Nephron progenitor cell (in vitro differentiated cells): ENCODE measurements around the gene PLCH2.
A peak's percentile ranks its signal among the peaks of the same experiment; 100 is the strongest.
"Not testable (repeated sequence)": the region's sequence is repeated elsewhere in the genome, so short reads cannot be mapped to it uniquely, and the experiment has no call there.

Experiments used
- DNase-seq: peaks from one replicate; pipeline ENCODE4 v3.0.0; 2021
- H3K27ac Mint-ChIP-seq: 2 replicates; pipeline ENCODE4 v1.8.0; 2021; ENCODE audit warnings: mild to moderate bottlenecking, moderate library complexity, mixed read lengths
- H3K27me3 Mint-ChIP-seq: 2 replicates; pipeline ENCODE4 v1.8.0; 2021; ENCODE audit warnings: mild to moderate bottlenecking, low read depth, mixed read lengths; ENCODE audit not compliant: poor library complexity
- H3K36me3 Mint-ChIP-seq: 2 replicates; pipeline ENCODE4 v1.8.0; 2021; ENCODE audit warnings: low read depth, mixed read lengths
- H3K4me1 Mint-ChIP-seq: 2 replicates; pipeline ENCODE4 v1.8.0; 2021; ENCODE audit warnings: mixed read lengths
- H3K4me3 Mint-ChIP-seq: 2 replicates; pipeline ENCODE4 v1.8.0; 2021; ENCODE audit warnings: mild to moderate bottlenecking, moderate library complexity, mixed read lengths
- H3K9me3 Mint-ChIP-seq: 2 replicates; pipeline ENCODE4 v1.8.0; 2021; ENCODE audit warnings: mild to moderate bottlenecking, moderate library complexity, mixed read lengths
- CTCF ChIP-seq: fragments of 200-600 bp; sonication (generic); IDR thresholded peaks from 2 replicates; pipeline ENCODE4 v1.5.0; 2021; ENCODE audit warnings: antibody characterized with exemption

PLCH2 gene

GRCh38 chr1:2438641-2439040 is 37.4 kb upstream of the PLCH2 start:
- DNase-seq: no peak
- no peak overlapping the region for H3K4me3 Mint-ChIP-seq
- no peaks in the 10 kb centered on the region for H3K36me3 Mint-ChIP-seq

GRCh38 chr1:2439369-2439768 is 36.7 kb upstream of the PLCH2 start:
- DNase-seq: no peak
- peaks cover 60% of the 10 kb centered on the region for H3K27me3 Mint-ChIP-seq
- no peak overlapping the region for H3K4me3 Mint-ChIP-seq
- H3K36me3 Mint-ChIP-seq: no peaks in the 10 kb centered on the region
- H3K27ac Mint-ChIP-seq: no peak overlapping the region
- no peak for TF ChIP-seq CTCF
- H3K9me3 Mint-ChIP-seq: no peaks in the 10 kb centered on the region
- no peaks in the 10 kb centered on the region for H3K4me1 Mint-ChIP-seq

More at GRCh38 chr1:2438641-2439040, 37.4 kb upstream of the PLCH2 start:
- Mint-ChIP-seq H3K27me3 (peaks cover 58% of the 10 kb centered on the region), H3K27ac (no peak overlapping the region), H3K4me1 (no peaks in the 10 kb centered on the region), H3K9me3 (no peaks in the 10 kb centered on the region)
- TF ChIP-seq CTCF: no peak

GRCh38 chr1:2440346-2440745 is 35.7 kb upstream of the PLCH2 start:
- H3K4me3 Mint-ChIP-seq, H3K36me3 Mint-ChIP-seq, H3K27ac Mint-ChIP-seq, H3K4me1 Mint-ChIP-seq, DNase-seq, H3K9me3 Mint-ChIP-seq: not testable (repeated sequence)
- peaks cover 63% of the 10 kb centered on the region for H3K27me3 Mint-ChIP-seq

- Mint-ChIP-seq H3K4me1 (peaks cover under 1% of the 10 kb centered on the region), H3K4me3 (no peak overlapping the region), H3K27ac (no peak overlapping the region), H3K9me3 (no peaks in the 10 kb centered on the region), H3K36me3 (no peaks in the 10 kb centered on the region), H3K27me3 (peaks cover 66% of the 10 kb centered on the region)
- TF ChIP-seq CTCF: no peak
- no peak for DNase-seq
Observed at GRCh38 chr1:2441746-2442145, 34.3 kb upstream of the PLCH2 start.

GRCh38 chr1:2442661-2443060 is 33.4 kb upstream of the PLCH2 start:
- Mint-ChIP-seq H3K27me3 (peaks cover 69% of the 10 kb centered on the region), H3K4me1 (peaks cover 10% of the 10 kb centered on the region), H3K9me3 (no peaks in the 10 kb centered on the region), H3K36me3 (no peaks in the 10 kb centered on the region), H3K4me3 (no peak overlapping the region), H3K27ac (no peak overlapping the region)
- TF ChIP-seq CTCF: no peak
- no peak for DNase-seq

- H3K36me3 Mint-ChIP-seq: no peaks in the 10 kb centered on the region
- peaks cover 18% of the 10 kb centered on the region for H3K4me1 Mint-ChIP-seq
- H3K4me3 Mint-ChIP-seq: no peak overlapping the region
- H3K27ac Mint-ChIP-seq: no peak overlapping the region
- DNase-seq: peak; percentile 70
- no peaks in the 10 kb centered on the region for H3K9me3 Mint-ChIP-seq
- no peak for TF ChIP-seq CTCF
- H3K27me3 Mint-ChIP-seq: peaks cover 70% of the 10 kb centered on the region
Observed at GRCh38 chr1:2443277-2444137, 32.6 kb upstream of the PLCH2 start.
